HepG2 (cell line): Measurements from ENCODE around the gene ANKRD42. TPM values are rescaled to one million over a fixed set of nuclear protein-coding genes. Genes with fewer than 3 reads are reported as not detected.

ENCODE experiments used
- HCFC1 ChIP-seq: fragments of 150-350 bp; IDR thresholded peaks from 2 replicates; pipeline ENCODE4 v1.6.1; 2014; ENCODE audit warnings: low read depth, low read length
- HMG20B ChIP-seq: conservative IDR thresholded peaks from 2 replicates; pipeline ENCODE4 v1.6.1; 2016; ENCODE audit warnings: missing genetic modification reagents, missing compliant biosample characterization
- HNRNPK ChIP-seq: fragments of 200-400 bp; formaldehyde crosslinking; IDR thresholded peaks from 2 replicates; pipeline ENCODE4 v1.6.1; 2018; ENCODE audit warnings: low read length, low read depth, moderate library complexity, mild to moderate bottlenecking; ENCODE audit not compliant: poor library complexity, severe bottlenecking
- HOXA5 ChIP-seq: sonication (generic); formaldehyde crosslinking; IDR thresholded peaks from 2 replicates; pipeline ENCODE4 v1.4.0; 2020; ENCODE audit warnings: missing genetic modification reagents
- MEIS1 ChIP-seq: sonication (generic); formaldehyde crosslinking; IDR thresholded peaks from 2 replicates; pipeline ENCODE4 v1.9.0; 2021; ENCODE audit warnings: mild to moderate bottlenecking, missing genetic modification reagents, moderate library complexity, borderline replicate concordance
- MTF2 ChIP-seq: sonication (generic); formaldehyde crosslinking; IDR thresholded peaks from 2 replicates; pipeline ENCODE4 v1.5.0; 2020; ENCODE audit warnings: missing genetic modification reagents, borderline replicate concordance
- NFE2 ChIP-seq: sonication (generic); formaldehyde crosslinking; IDR thresholded peaks from 2 replicates; pipeline ENCODE4 v1.4.0; 2020; ENCODE audit warnings: missing genetic modification reagents
- NFIB ChIP-seq: sonication (generic); formaldehyde crosslinking; IDR thresholded peaks from 2 replicates; pipeline ENCODE4 v1.9.0; 2021; ENCODE audit warnings: missing genetic modification reagents, mild to moderate bottlenecking, borderline replicate concordance
- POGZ ChIP-seq: sonication (generic); formaldehyde crosslinking; IDR thresholded peaks from 2 replicates; pipeline ENCODE4 v1.4.0; 2020; ENCODE audit warnings: mild to moderate bottlenecking, missing genetic modification reagents
- SIN3A ChIP-seq: IDR thresholded peaks from 2 replicates; pipeline ENCODE4 v1.6.1; 2011; ENCODE audit warnings: low read depth, mild to moderate bottlenecking, control low read depth, low read length, borderline replicate concordance
- SIX4 ChIP-seq: sonication (generic); formaldehyde crosslinking; IDR thresholded peaks from 2 replicates; pipeline ENCODE4 v1.4.0; 2020; ENCODE audit warnings: missing genetic modification reagents
- SNRNP70 ChIP-seq: fragments of 200-400 bp; formaldehyde crosslinking; IDR thresholded peaks from 2 replicates; pipeline ENCODE4 v1.6.1; 2017; ENCODE audit warnings: mild to moderate bottlenecking, low read depth, low read length, moderate library complexity
- SP1 ChIP-seq, 2 experiments: fragments of 450-650 bp in 1 of 2; sonication (generic) in 1 of 2; formaldehyde crosslinking in 1 of 2; IDR thresholded peaks; 2 replicates each; pipeline versions ENCODE4 v1.4.0 to v1.6.1; 2016 to 2020; ENCODE audit warnings: missing genetic modification reagents in 1 of 2
- TBX3 ChIP-seq: fragments of 450-650 bp; IDR thresholded peaks from 2 replicates; pipeline ENCODE4 v1.6.1; 2017; ENCODE audit warnings: antibody characterized with exemption, mild to moderate bottlenecking, inconsistent platforms, borderline replicate concordance
- ZBTB38 ChIP-seq: sonication (generic); formaldehyde crosslinking; IDR thresholded peaks from 2 replicates; pipeline ENCODE4 v1.5.1; 2020; ENCODE audit warnings: mild to moderate bottlenecking, missing genetic modification reagents
- ZC3H13 ChIP-seq: sonication (generic); formaldehyde crosslinking; IDR thresholded peaks from 2 replicates; pipeline ENCODE4 v1.8.1; 2023; ENCODE audit warnings: mild to moderate bottlenecking, missing genetic modification reagents, moderate library complexity
- ZNF160 ChIP-seq: sonication (generic); formaldehyde crosslinking; IDR thresholded peaks from 2 replicates; pipeline ENCODE4 v1.8.0; 2022; ENCODE audit warnings: mild to moderate bottlenecking, inconsistent platforms, missing genetic modification reagents
- ZNF331 ChIP-seq: sonication (generic); formaldehyde crosslinking; IDR thresholded peaks from 2 replicates; pipeline ENCODE4 v1.4.0; 2020; ENCODE audit warnings: missing genetic modification reagents
- ZNF572 ChIP-seq: sonication (generic); formaldehyde crosslinking; IDR thresholded peaks from 2 replicates; pipeline ENCODE4 v1.5.1; 2020; ENCODE audit warnings: mild to moderate bottlenecking, missing genetic modification reagents
- ZNF670 ChIP-seq: sonication (generic); formaldehyde crosslinking; IDR thresholded peaks from 2 replicates; pipeline ENCODE4 v1.8.0; 2022; ENCODE audit warnings: mild to moderate bottlenecking, missing genetic modification reagents, borderline replicate concordance
- polyA plus RNA-seq, 8 experiments: library from polyadenylated mRNA; depleted of rRNA in 3 of 8; stranded (reverse) in 7 of 8; unstranded in 1 of 8; fragments of >200 nt; fragmentation: Illumina TruSeq in 4 of 8; extraction: Trizol in 4 of 8; gene quantifications; 2 replicates each; pipeline versions ENCODE4 v1.2.1 to v1.2.3, GENCODE V29; 2011 to 2016; ENCODE audit warnings: low read depth in 4 of 8, missing spikeins in 1 of 8, mixed read lengths in 1 of 8; ENCODE audit not compliant: insufficient read depth in 1 of 8
- total RNA-seq, 5 experiments: library from RNA; depleted of rRNA; stranded (reverse); fragments of >200 nt; fragmentation: Illumina TruSeq; extraction: Trizol; gene quantifications; 2 replicates each; pipeline ENCODE4 v1.2.3, GENCODE V29; 2016; ENCODE audit warnings: low read depth in 1 of 5
- TF ChIP-seq, protein P1 (sequence below): sonication (generic); formaldehyde crosslinking; IDR thresholded peaks from 2 replicates; pipeline ENCODE4 v1.4.0; 2020; ENCODE audit warnings: missing genetic modification reagents, borderline replicate concordance
- TF ChIP-seq, protein P2 (sequence below): sonication (generic); formaldehyde crosslinking; IDR thresholded peaks from 2 replicates; pipeline ENCODE4 v1.8.1; 2022; ENCODE audit warnings: mild to moderate bottlenecking, missing genetic modification reagents
- TF ChIP-seq, protein P3 (sequence below): sonication (generic); formaldehyde crosslinking; IDR thresholded peaks from 2 replicates; pipeline ENCODE4 v1.5.0; 2020; ENCODE audit warnings: mild to moderate bottlenecking, missing genetic modification reagents, borderline replicate concordance

ANKRD42 gene
- total and polyA plus RNA-seq, 2 of the 13 experiments (the other 11 are each of a cell fraction or from before 2014, with no cell fraction given), result 2.2 to 3.7 TPM

DNA sequence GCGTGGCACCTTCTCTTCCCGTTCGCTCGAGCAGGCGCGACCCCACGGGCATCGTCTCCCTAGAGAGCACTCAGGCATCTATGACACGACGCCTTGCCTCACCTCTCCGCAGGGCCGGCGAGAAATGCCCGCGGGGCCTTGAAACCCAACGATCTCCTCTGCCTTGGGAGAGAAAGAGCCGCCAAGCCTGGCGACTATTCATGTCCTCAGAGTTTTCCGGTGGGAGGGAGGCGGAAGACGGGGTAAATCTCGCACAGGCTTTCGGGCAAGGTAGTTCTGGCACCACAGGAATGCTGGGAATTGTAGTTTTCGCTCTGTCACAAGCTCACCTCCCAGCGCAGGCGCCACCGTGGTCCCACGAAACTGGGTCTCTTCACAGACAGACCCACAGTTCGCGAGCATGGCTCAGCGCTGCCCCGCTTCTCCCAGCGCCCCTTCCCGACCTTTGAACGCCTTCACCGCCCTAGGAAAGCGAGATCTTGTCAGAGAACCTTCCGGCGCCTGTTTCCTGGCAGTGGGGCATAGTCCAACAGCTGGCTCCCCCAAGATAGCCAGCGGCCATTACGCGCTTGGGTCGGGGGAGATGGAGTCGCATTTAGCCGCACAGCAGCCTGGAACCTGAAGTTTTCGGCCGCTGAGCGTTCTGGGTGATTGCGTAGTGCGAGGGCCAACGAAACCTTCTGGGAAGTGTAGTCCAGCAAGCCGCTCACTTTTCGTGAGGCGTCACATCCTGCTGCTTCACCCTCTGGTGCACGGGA, 92.4 kb downstream of the ANKRD42 start, which contains the start of gene CCDC90B (continued):
- TF ChIP-seq ZC3H13 (CRISPR knock-in tag) (peak; percentile 88), MEIS1 (CRISPR knock-in tag) (no peak), POGZ (CRISPR knock-in tag) (peak; percentile 93), SIN3A (peak; percentile 77; the same call in 1 of the 2 replicates), HCFC1 (peak; percentile 92), SIX4 (no peak; the same call in 1 of the 2 replicates), HNRNPK (no peak), ZNF572 (CRISPR knock-in tag) (peak; percentile 71; the same call in 1 of the 2 replicates), SP1 (IDR thresholded peaks at IDR 0.05) (no peak), SP1 (CRISPR knock-in tag; IDR thresholded peaks at IDR 0.05) (peak; percentile 29), ZBTB38 (CRISPR knock-in tag) (peak; percentile 54; the same call in 1 of the 2 replicates), HOXA5 (CRISPR knock-in tag) (no peak), ZNF331 (CRISPR knock-in tag) (peak; percentile 66; the same call in 1 of the 2 replicates), ZNF160 (no peak), MTF2 (CRISPR knock-in tag) (no peak), HMG20B (0 out of 2 replicates have a peak, but pooled peaks have one; percentile 20), SNRNP70 (no peak), NFE2 (CRISPR knock-in tag) (no peak), TBX3 (no peak), NFIB (CRISPR knock-in tag) (0 out of 2 replicates have a peak, but pooled peaks have one; percentile 77), ZNF670 (CRISPR knock-in tag) (peak; percentile 94; the same call in 1 of the 2 replicates)
- TF ChIP-seq, protein P1, sequence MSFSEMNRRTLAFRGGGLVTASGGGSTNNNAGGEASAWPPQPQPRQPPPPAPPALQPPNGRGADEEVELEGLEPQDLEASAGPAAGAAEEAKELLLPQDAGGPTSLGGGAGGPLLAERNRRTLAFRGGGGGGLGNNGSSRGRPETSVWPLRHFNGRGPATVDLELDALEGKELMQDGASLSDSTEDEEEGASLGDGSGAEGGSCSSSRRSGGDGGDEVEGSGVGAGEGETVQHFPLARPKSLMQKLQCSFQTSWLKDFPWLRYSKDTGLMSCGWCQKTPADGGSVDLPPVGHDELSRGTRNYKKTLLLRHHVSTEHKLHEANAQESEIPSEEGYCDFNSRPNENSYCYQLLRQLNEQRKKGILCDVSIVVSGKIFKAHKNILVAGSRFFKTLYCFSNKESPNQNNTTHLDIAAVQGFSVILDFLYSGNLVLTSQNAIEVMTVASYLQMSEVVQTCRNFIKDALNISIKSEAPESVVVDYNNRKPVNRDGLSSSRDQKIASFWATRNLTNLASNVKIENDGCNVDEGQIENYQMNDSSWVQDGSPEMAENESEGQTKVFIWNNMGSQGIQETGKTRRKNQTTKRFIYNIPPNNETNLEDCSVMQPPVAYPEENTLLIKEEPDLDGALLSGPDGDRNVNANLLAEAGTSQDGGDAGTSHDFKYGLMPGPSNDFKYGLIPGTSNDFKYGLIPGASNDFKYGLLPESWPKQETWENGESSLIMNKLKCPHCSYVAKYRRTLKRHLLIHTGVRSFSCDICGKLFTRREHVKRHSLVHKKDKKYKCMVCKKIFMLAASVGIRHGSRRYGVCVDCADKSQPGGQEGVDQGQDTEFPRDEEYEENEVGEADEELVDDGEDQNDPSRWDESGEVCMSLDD, result peak; percentile 60; the same call in 1 of the 2 replicates
- TF ChIP-seq, protein P2, sequence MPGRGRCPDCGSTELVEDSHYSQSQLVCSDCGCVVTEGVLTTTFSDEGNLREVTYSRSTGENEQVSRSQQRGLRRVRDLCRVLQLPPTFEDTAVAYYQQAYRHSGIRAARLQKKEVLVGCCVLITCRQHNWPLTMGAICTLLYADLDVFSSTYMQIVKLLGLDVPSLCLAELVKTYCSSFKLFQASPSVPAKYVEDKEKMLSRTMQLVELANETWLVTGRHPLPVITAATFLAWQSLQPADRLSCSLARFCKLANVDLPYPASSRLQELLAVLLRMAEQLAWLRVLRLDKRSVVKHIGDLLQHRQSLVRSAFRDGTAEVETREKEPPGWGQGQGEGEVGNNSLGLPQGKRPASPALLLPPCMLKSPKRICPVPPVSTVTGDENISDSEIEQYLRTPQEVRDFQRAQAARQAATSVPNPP, result 0 out of 2 replicates have a peak, but pooled peaks have one; percentile 25
- TF ChIP-seq, protein P3, sequence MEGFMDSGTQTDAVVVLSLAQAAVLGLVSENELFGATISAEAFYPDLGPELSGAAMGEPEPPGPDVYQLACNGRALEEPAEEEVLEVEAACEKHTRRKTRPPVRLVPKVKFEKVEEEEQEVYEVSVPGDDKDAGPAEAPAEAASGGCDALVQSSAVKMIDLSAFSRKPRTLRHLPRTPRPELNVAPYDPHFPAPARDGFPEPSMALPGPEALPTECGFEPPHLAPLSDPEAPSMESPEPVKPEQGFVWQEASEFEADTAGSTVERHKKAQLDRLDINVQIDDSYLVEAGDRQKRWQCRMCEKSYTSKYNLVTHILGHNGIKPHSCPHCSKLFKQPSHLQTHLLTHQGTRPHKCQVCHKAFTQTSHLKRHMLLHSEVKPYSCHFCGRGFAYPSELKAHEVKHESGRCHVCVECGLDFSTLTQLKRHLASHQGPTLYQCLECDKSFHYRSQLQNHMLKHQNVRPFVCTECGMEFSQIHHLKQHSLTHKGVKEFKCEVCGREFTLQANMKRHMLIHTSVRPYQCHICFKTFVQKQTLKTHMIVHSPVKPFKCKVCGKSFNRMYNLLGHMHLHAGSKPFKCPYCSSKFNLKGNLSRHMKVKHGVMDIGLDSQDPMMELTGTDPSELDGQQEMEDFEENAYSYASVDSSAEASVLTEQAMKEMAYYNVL, result no peak
